ENCODE data around the gene GLP2R.
"Not testable (repeated sequence)": the region's sequence is repeated elsewhere in the genome, so short reads cannot be mapped to it uniquely, and the experiment has no call there.

Gene GLP2R, protein sequence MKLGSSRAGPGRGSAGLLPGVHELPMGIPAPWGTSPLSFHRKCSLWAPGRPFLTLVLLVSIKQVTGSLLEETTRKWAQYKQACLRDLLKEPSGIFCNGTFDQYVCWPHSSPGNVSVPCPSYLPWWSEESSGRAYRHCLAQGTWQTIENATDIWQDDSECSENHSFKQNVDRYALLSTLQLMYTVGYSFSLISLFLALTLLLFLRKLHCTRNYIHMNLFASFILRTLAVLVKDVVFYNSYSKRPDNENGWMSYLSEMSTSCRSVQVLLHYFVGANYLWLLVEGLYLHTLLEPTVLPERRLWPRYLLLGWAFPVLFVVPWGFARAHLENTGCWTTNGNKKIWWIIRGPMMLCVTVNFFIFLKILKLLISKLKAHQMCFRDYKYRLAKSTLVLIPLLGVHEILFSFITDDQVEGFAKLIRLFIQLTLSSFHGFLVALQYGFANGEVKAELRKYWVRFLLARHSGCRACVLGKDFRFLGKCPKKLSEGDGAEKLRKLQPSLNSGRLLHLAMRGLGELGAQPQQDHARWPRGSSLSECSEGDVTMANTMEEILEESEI

DNA sequence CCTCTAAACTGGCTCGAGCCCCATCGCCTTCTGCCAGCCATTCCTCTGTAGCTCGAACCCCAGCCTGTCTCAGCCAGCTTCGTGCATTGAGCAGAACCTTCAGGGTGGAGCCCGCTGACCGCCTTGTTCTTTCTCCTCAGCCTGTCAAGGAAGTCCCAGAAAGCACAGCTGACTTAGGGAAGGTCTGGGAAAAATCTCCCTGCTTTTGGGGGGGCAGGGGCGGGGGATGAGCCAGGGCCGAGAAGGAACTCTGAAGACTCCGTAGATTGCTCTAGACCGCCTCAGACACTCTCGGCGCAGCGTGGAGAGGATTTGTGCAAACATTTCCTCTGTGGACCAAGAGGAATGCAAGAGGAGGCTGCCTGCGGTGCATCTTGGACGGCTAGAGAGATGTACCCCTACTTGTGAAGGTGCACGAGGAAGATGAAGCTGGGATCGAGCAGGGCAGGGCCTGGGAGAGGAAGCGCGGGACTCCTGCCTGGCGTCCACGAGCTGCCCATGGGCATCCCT, at the start of gene GLP2R:
TSS of gene GLP2R (plus strand) at position 284 of the 510 bp plus-strand sequence. CDS start at position 424, 140 bp downstream.
- DNase-seq, result no peak

DNA sequence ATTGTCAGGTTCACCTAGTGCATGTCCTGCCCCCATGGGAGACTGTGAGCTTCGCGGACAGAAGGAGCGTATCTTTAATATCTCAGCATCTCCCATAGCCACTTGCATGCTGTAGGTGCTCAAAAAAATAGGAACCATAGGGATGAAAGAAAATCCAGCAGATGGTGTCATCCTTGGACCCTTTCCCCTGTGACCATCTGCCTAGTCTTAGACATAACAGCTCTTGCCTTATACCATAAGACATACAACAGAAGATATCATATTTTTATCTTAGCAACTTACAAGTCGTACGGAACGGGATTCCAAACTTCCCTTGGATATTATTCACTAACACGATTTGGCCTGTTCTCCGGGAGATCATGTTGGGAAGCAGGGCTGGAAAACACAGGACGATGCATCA, 48.8 kb upstream of the GLP2R start:
- DNase-seq, result no peak

DNA sequence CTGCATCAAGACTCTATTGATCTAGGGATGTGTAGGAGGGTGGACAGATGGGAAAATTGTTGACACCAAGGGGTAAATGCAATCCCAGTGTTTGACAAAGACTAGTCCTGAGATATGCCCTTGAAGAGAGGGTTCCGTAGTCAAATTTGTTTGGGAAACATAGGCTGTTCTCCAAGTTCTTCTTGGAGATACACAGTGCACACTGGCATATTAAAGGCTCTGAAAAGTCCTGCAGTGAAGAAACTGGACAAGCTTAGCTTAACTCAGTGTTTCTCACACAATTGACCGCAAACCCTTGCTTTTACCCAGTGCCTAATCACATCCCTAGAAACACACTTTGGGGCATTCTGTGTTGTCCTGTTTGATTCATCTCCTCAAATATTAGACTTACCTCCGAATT, 45.2 kb upstream of the GLP2R start:
- no peak for DNase-seq

DNA sequence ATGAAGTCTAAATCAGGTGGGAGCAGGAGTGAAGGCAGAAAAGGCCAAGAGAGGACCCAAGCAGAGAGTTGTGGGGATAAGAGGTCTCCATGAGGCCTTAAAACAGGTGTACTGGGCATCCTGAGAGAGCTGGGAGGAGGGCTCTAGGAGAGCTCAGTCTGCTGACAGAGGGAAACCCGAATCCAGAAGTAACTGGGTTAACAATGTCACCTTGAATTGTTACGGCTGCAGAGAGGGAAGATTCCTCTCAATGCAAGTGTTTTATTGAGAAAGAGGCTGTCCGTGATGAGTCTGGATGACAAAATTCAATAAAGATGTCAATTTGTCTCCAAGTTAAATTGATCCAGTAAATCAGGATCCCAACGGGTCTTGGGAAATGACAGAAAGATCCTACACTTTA, 42.7 kb upstream of the GLP2R start:
- no peak for DNase-seq

DNA sequence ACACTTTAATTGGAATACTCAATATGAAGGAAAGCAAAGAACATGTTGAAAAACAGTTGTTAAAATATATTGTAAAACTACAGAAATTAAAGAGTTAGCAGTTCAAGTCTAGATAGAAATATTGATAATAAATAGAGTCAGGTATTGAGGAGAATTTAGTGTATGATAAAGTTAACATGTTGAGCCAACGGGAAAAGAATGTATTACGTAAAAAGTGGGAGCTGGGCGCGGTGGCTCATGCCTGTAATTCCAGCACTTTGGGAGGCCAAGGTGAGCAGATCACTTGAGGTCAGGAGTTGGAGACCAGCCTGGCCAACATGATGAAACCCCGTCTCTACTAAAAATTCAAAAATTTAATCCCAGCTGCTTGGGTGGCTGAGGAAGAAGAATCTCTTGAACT, 42.3 kb upstream of the GLP2R start:
- not testable (repeated sequence) for DNase-seq

DNA sequence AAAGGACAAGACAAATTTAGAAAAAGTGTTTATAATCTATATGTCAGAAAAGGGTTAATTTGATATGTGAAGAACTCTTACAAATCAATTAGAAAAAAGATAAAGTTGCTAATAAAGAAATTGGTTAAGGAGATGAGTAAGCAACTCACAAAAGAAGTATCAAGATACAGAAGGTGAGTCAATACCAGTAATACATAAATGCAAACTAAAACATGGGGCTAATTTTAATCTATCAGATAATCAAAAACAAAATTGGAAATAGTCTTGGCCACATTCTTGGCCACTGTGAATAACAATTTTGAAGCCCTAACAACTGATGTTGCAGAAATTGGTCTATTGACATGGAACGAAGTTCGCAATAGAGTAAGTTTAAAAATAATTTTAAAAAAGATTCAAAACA, 41.2 kb upstream of the GLP2R start:
- DNase-seq, result no peak

DNA sequence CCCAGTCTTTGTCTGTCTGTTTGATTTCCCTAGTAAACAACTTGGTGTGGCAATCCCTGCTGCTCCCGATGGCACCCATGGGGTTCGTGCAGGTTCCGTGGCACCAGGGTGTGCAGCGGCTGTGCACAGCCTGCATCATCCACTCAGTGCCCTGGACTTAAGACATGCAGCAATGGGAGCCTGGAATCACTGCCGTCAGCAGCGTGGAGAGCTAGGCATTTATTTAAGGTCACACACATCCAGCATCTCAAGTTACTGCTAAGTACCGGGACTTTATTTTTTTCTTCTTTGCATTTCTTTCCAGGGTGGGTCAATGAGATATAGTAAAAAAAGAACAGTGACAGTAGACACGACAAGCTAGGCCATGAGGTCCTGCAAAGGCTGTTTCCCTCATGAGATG, 37.1 kb upstream of the GLP2R start:
- DNase-seq, result no peak

DNA sequence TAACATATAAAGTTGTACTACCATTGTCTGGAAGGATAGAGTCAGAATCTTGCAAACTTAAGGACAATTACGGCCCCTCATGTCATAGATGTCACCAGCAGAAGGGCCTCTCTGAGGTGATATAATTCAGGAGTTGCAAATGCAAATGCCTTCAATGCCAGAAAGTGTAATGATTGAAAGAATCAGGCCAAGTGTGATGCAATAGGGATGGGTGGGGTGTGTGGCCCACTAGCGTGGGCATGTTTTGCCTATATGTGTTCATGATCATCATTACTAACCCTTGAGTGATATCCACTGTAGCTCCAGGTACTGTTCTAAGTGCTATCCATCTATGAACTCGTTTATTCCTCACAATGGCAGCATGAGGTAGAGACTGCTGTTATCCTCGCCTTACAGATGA, 35.4 kb upstream of the GLP2R start:
- no peak for DNase-seq

DNA sequence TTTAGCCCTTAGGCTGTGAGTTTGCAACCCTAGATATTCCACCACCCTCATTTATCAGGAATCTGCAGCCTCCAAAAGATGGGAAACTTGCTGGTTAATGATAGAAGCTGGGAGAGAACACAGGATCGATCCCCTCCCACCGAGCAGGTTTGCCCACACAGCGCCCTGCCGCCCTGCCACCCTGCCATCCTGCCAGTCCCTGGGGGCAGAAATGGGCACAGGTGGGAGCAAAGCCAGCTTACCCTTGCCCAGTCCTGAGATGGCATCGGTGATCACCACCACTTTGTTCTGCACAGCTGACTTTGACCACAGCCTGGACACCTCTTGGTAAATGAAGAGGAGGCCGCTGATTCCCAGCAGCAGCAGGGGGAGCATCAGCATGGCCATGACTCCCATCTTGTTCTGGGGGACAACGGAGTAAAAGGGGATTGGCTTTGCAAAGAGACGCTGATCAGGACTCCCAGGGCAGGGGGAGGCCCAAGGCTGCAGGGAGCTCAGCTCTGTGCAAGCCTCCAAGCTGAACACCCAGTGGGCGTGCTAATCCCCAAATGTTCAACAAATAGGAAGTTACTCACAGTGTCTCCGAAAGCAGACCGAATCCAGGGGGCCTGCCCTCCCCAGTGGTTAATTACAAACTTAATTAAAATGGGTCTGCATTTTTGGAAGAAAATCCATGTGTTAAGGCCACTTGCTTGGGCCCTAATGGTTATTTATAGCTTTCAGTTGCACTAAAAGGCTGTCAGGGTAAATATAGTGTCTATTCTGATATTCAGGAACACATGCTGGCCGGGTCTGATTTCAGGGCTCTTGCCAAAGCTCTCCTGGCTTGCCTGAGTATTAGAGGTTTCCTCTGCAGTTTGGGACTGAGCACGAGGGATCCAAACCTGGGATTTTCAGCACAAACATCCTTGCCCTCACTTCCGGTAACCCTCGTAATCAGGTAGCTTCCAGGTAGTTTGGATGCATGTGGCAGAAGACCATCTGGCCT, 34.5 kb upstream of the GLP2R start, which contains the start of gene DHRS7C:
TSS of gene DHRS7C (minus strand) at position 704 of the 988 bp plus-strand sequence. CDS start at position 396, 308 bp downstream.
- DNase-seq, result no peak

DNA sequence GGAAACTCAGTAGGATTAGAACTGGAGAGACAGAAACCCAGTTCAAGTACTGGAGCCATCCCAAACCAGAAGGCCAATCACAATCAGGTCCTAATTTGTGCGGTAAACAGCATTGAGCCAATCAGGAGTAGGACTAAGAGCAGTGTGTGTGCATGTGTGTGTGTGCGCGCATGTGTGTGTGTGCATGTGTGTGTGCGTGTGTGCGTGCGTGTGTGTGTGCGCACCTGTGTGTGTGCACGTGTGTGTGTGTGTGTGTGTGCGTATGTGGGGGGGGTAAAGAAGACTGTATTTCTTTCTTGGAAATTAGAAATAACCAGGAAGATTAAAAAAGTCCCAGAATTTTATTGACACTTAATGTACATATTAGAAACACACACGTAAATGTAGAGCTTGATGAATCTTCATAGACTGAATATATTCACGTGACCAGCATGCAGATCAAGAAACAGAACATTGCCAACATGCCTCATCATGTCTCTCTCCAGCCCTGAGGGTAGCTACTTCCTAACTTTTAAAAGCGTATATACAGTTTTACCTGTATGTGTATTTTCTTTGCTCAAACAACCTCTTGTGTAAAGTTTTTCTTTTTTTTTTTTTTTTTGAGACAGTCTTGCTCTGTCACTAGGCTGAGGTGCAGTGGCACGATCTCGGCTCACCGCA, 33.4 kb upstream of the GLP2R start:
- no peak for DNase-seq

DNA sequence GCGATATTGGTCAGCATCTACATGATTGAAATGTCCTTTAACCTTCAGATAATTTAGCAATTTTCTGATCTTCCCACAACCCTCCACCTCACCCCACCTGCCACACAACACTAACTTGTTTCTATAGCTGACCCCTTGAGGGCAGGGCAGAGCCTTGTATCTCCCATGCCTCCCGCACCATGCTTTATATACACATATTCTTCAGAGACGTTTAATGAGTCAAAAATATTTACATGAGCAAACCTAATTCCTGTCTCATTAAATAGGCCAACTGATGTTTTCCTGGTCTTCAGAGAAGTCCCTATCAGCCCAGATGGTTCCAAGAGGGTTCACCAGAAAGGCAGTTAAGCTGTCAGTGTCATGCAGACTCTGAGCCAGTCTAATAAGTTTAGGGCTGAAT, 27.7 kb upstream of the GLP2R start:
- no peak for DNase-seq

DNA sequence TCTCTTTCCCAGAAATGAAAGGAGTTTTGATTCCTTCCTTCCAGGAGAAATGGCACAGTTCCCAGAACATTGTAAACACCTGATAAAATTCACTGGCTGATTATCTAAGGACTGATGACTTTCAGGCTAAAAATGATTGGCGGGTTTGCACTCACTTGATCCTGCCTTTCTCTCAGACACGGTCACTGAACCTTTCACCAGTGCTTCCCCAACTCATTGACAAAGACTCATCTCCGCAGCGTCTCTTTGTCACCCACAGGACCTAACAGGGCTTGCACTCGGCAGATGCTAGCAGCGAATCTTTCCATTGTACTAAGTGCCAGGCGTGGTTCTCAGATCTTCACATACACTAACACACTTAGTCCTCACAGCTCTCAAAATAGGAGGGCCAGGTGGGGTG, 27.0 kb upstream of the GLP2R start:
- DNase-seq, result no peak

DNA sequence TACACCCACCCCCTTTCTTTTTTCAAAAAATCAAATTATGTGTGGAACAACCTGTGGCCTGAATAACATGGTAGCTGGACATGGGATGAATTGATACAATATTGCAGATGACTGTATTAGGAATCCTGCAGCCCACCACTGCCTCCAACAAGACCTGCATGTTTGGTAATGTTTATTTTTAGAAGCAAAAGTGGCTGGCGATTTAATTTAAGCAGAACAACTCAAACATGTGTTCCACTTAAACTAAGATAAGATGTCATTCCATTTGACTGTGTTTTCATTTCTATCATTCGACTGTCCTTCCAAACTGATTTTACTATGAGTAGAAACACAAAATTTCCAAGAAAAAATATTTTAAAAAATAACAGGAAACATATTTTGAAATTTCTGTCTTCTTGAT, 24.2 kb upstream of the GLP2R start:
- DNase-seq, result no peak

DNA sequence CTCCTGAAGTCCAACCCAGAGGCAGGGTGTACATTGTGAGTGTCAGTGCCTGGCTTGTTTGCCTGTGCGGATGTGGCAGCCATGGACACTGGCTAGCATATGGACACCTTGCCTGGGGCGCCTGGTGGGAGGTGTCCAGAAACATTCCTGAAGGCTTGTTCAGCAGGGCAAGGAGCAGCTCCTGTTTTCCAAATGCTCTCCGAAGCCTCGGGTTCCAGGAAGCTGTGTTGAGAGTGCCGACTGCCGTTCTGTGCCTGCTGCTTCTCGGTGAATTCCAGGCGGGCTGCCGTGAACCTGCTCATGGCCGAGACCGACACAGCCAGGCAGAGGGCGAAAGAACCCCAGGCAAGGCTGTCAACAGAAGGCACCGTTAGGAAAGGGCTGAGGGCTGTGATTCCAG, 23.4 kb upstream of the GLP2R start:
- DNase-seq, result no peak

DNA sequence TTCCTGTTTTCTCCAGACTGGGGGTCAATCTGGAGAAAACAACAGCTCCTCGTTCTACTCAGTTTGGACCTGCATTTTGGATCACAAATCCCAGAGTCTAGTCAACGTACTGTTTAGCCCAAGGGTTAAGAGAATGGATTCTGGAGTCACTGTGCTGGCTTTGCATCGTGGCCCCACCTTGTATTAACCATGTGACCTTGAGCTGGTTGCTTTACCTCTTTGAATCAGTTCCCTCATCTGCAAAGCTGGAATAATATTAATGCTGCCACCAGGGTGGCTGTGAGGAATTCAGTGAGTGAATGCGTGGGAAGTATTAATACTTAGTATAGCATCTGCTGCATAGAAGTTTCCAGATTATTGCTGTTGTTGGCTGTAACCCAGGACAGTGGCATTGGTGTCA, 23.0 kb upstream of the GLP2R start:
- DNase-seq, result no peak

DNA sequence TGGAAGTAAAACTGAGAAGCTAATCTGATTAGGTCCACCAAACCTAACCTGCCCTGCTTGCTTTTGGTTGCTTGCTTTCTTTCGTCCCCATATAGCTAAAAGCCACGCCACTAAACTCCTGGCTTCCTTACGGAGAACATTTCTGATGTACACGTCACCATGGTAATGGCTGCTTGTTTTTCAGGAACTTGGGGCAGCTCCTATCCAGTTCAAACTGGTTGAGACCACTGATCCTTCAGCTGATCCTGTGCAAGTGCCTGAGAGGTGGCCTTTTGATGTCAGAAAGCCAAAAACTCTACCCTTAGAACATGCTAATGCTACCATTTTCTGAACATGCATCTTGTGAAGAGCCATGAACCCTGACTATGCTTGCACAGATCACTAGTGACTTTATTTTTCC, 20.0 kb upstream of the GLP2R start:
- no peak for DNase-seq

DNA sequence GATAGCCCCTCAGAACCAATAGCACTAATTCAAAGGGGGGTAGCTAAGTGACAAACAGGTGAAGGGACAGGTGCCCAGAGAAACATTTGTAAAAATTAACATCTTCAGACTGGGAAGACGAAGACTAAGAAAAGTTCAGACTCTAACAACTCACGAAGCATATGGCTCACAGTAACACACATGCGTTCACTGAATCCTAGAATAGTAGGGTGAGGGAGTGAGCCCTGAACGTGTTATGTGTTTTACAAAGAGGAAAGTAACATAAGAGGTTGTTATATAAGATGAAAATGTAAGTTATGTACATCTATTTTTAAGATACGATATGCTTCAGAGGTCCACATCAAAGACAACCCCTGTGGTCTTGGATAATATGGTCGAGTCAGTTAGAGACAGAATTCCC, 19.0 kb upstream of the GLP2R start:
- no peak for DNase-seq

DNA sequence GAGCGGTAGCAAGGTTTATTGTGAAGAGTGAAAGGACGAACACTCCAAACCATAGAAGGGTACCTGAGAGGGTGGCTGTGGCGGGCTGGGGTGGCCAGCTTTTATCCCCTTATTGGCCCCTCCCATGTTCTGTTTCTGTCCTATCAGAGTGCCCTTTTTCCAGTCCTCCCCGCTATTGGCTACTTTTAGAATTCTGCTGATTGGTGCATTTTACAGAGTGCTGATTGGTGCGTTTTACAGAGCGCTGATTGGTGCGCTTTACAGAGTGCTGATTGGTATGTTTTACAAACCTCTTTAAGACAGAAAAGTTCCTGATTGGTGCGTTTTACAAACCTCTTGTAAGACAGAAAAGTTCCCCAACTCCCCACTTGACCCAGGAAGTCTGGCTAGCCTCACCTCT, 16.3 kb upstream of the GLP2R start:
- DNase-seq, result no peak

DNA sequence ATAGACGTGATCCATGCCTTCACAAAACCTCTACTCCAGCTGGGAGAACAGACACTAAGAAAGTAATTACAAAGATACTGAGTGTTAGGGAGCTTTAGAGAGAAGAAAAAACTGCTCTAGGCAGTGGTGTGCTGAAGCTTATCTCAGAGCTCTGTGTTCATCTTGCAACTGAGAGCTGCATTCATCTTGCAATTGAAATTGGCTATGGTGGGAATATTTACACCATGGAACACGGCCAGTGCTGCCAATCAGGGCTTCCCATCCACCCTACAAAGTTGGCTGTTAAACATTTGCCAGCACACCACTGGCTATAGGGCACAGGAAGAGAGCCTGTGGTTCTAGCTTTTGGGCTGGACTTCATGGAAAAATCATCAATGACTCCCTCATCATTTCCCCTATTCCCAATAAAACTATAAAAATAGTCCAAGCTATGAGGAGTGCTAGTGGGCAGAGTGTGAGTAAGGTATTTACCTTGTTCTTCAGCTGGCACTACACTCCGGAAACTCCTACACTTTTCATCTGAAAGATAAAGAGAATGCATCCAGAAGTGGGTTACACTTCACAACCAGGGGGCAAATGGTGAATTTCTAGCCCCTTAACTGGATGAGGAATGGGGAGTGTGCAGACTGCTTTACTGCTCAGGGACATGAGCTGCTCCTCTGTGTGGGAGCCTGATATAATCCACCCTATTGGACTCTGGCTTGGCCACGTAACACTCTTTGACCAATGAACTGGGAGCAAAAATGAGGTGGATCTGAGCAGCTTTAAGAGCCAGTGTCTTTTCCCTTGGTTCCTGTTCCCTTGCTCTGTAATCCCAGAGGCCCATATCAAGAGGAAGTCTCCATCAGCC, 15.4 kb upstream of the GLP2R start:
- no peak for DNase-seq

DNA sequence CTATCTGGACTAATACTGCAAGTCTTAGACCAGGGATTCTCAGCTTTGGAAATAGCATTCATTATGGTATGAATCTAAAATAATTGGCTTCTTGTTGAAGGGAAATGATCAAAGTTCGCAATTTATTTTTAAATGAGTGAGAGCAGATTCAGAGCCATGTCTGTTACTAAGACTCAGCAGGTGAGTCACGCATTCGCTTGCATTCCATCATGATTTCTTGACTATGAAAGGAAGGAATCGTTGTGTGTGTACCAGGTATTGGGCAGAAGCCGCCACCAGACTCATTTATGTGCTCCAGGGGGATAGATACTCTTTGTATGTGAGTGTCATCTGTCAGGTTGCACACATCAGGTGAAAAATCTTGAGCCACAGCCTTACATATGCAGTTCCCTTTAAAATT, 14.6 kb upstream of the GLP2R start:
- DNase-seq, result no peak

DNA sequence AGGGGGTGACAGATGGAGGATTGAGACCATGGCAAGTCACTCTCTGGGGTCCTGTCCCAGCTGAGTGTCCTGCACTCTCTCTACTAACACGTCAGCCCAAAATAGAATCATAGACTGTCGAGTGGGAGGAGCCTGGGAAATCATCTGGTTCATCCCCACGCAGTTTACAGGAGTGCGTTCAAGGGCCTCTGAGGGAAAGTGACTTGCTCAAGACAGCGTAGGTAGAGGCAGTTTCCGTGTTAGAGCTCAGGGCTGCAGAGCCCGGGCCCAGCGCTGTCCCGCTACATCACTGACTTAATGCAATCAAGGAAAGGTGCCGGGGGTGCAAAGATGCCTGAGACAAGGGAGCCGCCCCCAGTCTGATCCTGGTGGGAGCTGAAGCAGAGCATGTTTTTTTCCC, 14.2 kb upstream of the GLP2R start:
- no peak for DNase-seq

DNA sequence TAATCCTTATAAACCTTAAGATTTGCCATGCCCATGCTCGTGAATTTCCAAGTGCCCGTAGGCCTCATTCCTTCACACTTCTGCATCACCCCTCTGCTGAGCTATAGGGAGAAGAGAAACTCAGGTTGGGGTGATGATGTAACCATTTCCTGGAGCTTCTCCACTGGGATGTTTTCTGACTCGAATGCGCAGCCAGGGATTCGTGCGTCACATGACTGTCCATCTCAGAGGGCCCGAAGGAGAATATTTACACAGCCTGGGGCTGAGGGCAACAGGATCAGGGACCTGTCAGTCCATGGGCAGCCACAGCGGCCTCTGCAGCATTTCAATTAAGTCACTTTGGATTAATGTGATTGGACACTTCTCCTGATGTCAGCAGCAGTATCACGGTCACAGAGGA, 12.6 kb upstream of the GLP2R start:
- no peak for DNase-seq
